ENCODE measurements around the gene FNDC3B. TPM values are rescaled to one million over a fixed set of nuclear protein-coding genes. Genes with fewer than 3 reads are reported as not detected.

FNDC3B gene
- total and polyA plus RNA-seq, 2 donors from 2014 or later: 11.8 to 185 TPM

GRCh38 chr3:172167892-172168648 is 128.7 kb downstream of the FNDC3B start:
- DNase-seq: peak in 1 of 5 donors; percentile 46
- H3K9me3 ChIP-seq (ENCODE audit: control insufficient read depth in 2 of 3, insufficient read depth in 1 of 3, low read length in 3 of 3): no peaks in the 10 kb centered on the region
- H3K36me3 ChIP-seq (ENCODE audit: control insufficient read depth in 2 of 3, insufficient read depth in 3 of 3, low read length in 3 of 3): no peaks in the 10 kb centered on the region
- no peak overlapping the region for H3K9ac ChIP-seq (ENCODE audit: low read length in 3 of 3)
- intact Hi-C loops (cut with DNase I): no loop called here
- H3K4me3 ChIP-seq (ENCODE audit: low read length in 3 of 3): no peak overlapping the region
- TF ChIP-seq CTCF (IDR thresholded peaks at IDR 0.05; ENCODE audit: borderline replicate concordance, extremely low read depth, insufficient read depth): no peak
- peaks cover 4 to 12% (median 7%) of the 10 kb centered on the region in 3 donors for H3K4me1 ChIP-seq (ENCODE audit: control insufficient read depth in 2 of 3, insufficient read depth in 2 of 3, low read depth in 1 of 3, low read length in 3 of 3)
- no peak overlapping the region for H3K27ac ChIP-seq (ENCODE audit: low read depth in 2 of 2, low read length in 2 of 2)
- H3K27me3 ChIP-seq (ENCODE audit: control insufficient read depth, insufficient read depth, low read length): no peaks in the 10 kb centered on the region
- FAIRE-seq: no peak

DNA sequence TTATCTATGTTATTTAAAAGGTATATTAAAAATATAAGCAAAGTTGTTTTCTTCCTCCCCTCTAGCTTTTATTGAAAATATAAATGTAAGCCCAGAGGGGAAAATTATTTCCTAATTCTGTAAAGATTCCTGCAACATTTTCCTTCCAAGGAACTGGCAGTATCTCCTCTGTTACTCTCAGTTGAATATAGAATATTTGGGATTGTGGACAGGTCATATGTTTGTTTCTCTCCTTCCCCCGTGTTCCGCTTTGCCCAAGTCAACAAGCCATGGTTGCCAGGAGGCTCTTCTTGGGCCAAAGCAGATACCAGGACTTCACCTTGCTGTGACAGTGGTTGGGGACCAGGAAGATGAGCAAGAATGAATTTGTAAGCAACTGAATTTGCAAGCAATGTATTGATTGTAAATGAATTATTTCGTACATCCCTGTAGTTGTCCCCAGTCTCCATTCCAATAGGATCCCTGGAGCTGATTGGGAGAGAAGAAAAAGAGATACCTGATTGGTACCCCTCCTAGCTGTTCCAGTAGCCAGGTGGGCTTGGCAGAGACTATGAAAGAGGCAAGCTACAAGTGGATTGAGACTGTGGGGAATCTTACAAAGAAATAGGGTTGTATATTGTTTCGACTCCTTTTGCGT is 130.8 kb downstream of the FNDC3B start:
- DNase-seq (no peak), FAIRE-seq (no peak)
- no peaks in the 10 kb centered on the region for H3K36me3 ChIP-seq (ENCODE audit: control insufficient read depth in 2 of 3, insufficient read depth in 3 of 3, low read length in 3 of 3)
- H3K4me3 ChIP-seq (ENCODE audit: low read length in 3 of 3): no peak overlapping the region
- H3K27me3 ChIP-seq (ENCODE audit: control insufficient read depth, insufficient read depth, low read length): no peaks in the 10 kb centered on the region
- intact Hi-C loops (cut with DNase I): no loop called here
- no peaks in the 10 kb centered on the region for H3K9me3 ChIP-seq (ENCODE audit: control insufficient read depth in 2 of 3, insufficient read depth in 1 of 3, low read length in 3 of 3)
- peaks cover 7 to 20% (median 11%) of the 10 kb centered on the region in 3 donors for H3K4me1 ChIP-seq (ENCODE audit: control insufficient read depth in 2 of 3, insufficient read depth in 2 of 3, low read depth in 1 of 3, low read length in 3 of 3)
- H3K9ac ChIP-seq (ENCODE audit: low read length in 3 of 3): no peak overlapping the region
- no peak overlapping the region for H3K27ac ChIP-seq (ENCODE audit: low read depth in 2 of 2, low read length in 2 of 2)
- no peak for TF ChIP-seq CTCF (IDR thresholded peaks at IDR 0.05; ENCODE audit: borderline replicate concordance, extremely low read depth, insufficient read depth)

GRCh38 chr3:172170841-172171240 is 131.5 kb downstream of the FNDC3B start:
- H3K4me3 ChIP-seq (ENCODE audit: low read length in 3 of 3): no peak overlapping the region
- no peak for FAIRE-seq

More at GRCh38 chr3:172170841-172171240, 131.5 kb downstream of the FNDC3B start:
- Histone ChIP-seq H3K4me1 (ENCODE audit: control insufficient read depth in 2 of 3, insufficient read depth in 2 of 3, low read depth in 1 of 3, low read length in 3 of 3) (peaks cover 7 to 27% (median 11%) of the 10 kb centered on the region in 3 donors), H3K9me3 (ENCODE audit: control insufficient read depth in 2 of 3, insufficient read depth in 1 of 3, low read length in 3 of 3) (no peaks in the 10 kb centered on the region), H3K27ac (ENCODE audit: low read depth in 2 of 2, low read length in 2 of 2) (no peak overlapping the region), H3K36me3 (ENCODE audit: control insufficient read depth in 2 of 3, insufficient read depth in 3 of 3, low read length in 3 of 3) (no peaks in the 10 kb centered on the region), H3K9ac (ENCODE audit: low read length in 3 of 3) (no peak overlapping the region), H3K27me3 (ENCODE audit: control insufficient read depth, insufficient read depth, low read length) (no peaks in the 10 kb centered on the region)
- no peak for DNase-seq
- no peak for TF ChIP-seq CTCF (IDR thresholded peaks at IDR 0.05; ENCODE audit: borderline replicate concordance, extremely low read depth, insufficient read depth)
- intact Hi-C loops (cut with DNase I): no loop called here
